Neural crest cell (in vitro differentiated cells): ENCODE results near the gene PUS7. TPM values are rescaled to one million over a fixed set of nuclear protein-coding genes. Genes with fewer than 3 reads are reported as not detected.
"Not testable (repeated sequence)": the region's sequence is repeated elsewhere in the genome, so short reads cannot be mapped to it uniquely, and the experiment has no call there.

Experiments
- DNase-seq: peaks from one replicate; pipeline ENCODE4 v3.0.0; 2021; ENCODE audit warnings: low read depth, mixed read lengths, low spot score
- H3K27ac Mint-ChIP-seq: one replicate; pipeline ENCODE4 v1.8.0; 2021; ENCODE audit warnings: mild to moderate bottlenecking, mixed read lengths; ENCODE audit not compliant: unreplicated experiment
- H3K27me3 Mint-ChIP-seq: 2 replicates; pipeline ENCODE4 v1.8.0; 2021; ENCODE audit warnings: low read depth, mild to moderate bottlenecking, mixed read lengths
- H3K36me3 Mint-ChIP-seq: 2 replicates; pipeline ENCODE4 v1.8.0; 2021; ENCODE audit warnings: low read depth, mild to moderate bottlenecking, mixed read lengths
- H3K4me1 Mint-ChIP-seq: 2 replicates; pipeline ENCODE4 v1.8.0; 2021; ENCODE audit warnings: mixed read lengths
- H3K4me3 Mint-ChIP-seq: one replicate; pipeline ENCODE4 v1.8.0; 2021; ENCODE audit warnings: mild to moderate bottlenecking, mixed read lengths
- H3K9me3 Mint-ChIP-seq: 2 replicates; pipeline ENCODE4 v1.8.0; 2021; ENCODE audit warnings: mixed read lengths
- total RNA-seq: library from RNA; stranded (reverse); gene quantifications from 2 replicates; pipeline ENCODE4 v1.2.1, GENCODE V29; 2021
- TF ChIP-seq, protein P1 (sequence below): fragments of 200-600 bp; sonication (generic); conservative IDR thresholded peaks from 2 replicates; pipeline ENCODE4 v1.5.0; 2021; ENCODE audit warnings: antibody characterized with exemption, mild to moderate bottlenecking

Gene PUS7
- total RNA-seq, 1 donor from 2014 or later = 38.0 TPM

DNA sequence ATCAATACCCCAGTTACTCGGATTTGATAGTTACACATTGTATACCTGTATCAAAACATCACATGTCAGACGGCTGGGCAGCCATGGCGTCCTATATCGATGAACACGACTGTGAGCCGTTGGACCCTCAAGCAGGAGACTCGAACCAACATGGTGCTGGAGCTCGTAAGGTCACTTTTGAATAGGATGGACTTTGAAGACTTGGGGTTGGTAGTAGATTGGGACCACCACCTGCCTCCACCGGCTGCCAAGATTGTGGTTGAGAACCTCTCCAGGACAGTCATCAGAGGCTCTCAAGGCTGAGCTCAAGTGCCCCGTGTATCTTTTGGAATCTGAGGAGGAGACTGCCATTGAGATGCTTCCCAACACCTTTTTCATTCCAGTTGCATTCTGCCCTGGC lies 8.1 kb upstream of the PUS7 start:
- Mint-ChIP-seq H3K9me3 (peaks cover 2% of the 10 kb centered on the region), H3K36me3 (no peaks in the 10 kb centered on the region), H3K27me3 (peaks cover 3% of the 10 kb centered on the region), H3K4me3 (peak overlapping the region; percentile 54), H3K4me1 (peaks cover 19% of the 10 kb centered on the region), H3K27ac (no peak overlapping the region)
- TF ChIP-seq, protein P1, sequence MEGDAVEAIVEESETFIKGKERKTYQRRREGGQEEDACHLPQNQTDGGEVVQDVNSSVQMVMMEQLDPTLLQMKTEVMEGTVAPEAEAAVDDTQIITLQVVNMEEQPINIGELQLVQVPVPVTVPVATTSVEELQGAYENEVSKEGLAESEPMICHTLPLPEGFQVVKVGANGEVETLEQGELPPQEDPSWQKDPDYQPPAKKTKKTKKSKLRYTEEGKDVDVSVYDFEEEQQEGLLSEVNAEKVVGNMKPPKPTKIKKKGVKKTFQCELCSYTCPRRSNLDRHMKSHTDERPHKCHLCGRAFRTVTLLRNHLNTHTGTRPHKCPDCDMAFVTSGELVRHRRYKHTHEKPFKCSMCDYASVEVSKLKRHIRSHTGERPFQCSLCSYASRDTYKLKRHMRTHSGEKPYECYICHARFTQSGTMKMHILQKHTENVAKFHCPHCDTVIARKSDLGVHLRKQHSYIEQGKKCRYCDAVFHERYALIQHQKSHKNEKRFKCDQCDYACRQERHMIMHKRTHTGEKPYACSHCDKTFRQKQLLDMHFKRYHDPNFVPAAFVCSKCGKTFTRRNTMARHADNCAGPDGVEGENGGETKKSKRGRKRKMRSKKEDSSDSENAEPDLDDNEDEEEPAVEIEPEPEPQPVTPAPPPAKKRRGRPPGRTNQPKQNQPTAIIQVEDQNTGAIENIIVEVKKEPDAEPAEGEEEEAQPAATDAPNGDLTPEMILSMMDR = no peak
- no peak for DNase-seq

DNA sequence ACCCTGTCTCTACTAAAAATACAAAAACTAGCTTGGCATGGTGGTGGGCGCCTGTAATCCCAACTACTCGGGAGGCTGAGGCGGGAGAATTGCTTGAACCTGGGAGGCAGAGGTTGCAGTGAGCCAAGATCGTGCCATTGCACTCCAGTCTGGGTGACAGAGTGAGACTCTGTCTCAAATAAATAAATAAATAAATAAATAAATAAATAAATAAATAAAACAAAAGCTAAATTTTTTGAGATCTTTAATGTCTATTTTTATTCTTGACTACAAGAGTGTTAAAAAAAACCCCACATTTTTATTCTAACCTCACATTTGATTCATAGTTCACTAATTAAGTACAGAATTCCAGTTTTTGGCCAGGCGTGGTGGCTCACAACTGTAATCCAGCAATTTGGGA lies 5.7 kb upstream of the PUS7 start:
- H3K9me3 Mint-ChIP-seq, DNase-seq, H3K27ac Mint-ChIP-seq, H3K27me3 Mint-ChIP-seq, H3K36me3 Mint-ChIP-seq: not testable (repeated sequence)
- Mint-ChIP-seq H3K4me3 (peak overlapping the region; percentile 35), H3K4me1 (peaks cover 11% of the 10 kb centered on the region)

DNA sequence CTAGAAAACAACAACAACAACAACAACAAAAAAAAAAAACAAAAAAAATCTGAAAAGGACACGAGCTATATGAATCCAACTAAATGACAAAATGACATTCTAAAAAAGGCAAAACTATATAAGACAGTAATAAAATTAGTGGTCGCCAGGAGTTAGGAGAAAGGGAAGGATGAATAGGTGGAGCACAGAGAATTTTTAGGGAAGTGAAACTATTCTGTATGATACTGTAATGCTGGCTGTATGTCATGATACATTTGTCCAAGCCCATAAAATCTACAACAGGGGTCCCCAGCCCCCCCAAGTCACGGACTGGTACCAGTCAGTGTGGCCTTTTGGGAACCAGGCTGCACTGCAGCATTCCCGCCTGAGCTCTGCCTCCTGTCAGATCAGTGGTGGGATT lies 2.8 kb upstream of the PUS7 start:
- Mint-ChIP-seq H3K27ac (no peak overlapping the region), H3K27me3 (peaks cover 3% of the 10 kb centered on the region), H3K9me3 (peaks cover 2% of the 10 kb centered on the region), H3K36me3 (peaks cover under 1% of the 10 kb centered on the region), H3K4me1 (peaks cover 12% of the 10 kb centered on the region), H3K4me3 (peak overlapping the region; percentile 76)
- TF ChIP-seq, protein P1 = no peak
- DNase-seq = no peak

DNA sequence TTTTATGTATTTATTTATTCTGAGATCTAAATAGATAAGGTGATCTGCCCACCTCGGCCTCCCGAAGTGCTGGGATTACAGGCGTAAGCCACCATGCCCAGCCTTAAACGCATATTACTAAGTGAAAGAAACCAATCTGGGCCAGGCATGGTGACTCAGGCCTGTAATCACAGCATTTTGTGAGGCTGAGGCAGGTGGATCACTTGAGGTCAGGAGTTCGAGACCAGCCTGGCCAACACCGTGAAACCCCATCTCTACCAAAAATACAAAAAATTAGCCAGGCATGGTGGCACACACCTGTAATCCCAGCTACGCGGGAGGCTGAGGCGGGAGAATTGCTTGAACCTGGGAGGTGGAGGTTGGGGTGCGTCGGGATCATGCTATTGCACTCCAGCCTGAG lies 2.4 kb upstream of the PUS7 start:
- H3K27ac Mint-ChIP-seq, H3K9me3 Mint-ChIP-seq, H3K27me3 Mint-ChIP-seq, H3K36me3 Mint-ChIP-seq, DNase-seq: not testable (repeated sequence)
- peak overlapping the region; percentile 76 for H3K4me3 Mint-ChIP-seq
- H3K4me1 Mint-ChIP-seq = peaks cover 17% of the 10 kb centered on the region

DNA sequence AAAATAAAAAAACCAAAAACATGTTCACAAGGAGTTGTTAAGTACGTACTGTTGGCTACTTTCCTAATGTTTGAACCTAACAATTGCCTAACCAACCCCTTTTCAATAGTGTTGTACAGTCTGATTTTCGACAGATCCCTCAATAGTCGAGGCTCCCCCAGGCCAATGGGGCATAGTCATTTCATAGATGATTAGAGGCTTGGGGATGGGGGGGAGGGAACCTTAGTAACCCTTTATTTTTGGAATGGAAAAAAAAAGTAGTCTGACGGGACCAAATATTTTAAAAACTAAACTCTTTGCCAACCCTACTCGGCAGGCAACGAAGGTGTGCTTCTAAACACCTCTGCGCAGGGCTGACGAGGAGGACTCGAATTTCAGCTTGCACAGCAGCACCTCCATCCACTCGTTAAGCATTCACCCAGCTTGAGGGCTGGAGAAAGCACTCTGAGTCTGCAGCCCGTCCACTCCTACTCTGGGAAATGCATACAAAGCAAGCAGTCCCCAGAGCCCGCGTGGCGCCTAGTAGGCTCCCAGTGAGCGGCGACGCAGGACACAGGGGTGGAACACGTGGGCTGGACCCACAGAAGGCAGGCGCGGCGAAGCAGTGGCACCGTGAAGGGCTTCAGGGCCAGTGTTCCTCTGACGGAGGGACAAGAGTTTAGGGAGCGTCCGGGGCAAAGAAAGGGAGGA lies 899 bp downstream of the PUS7 start:
- peak overlapping the region; percentile 98 for H3K4me3 Mint-ChIP-seq
- peaks cover 2% of the 10 kb centered on the region for H3K9me3 Mint-ChIP-seq
- H3K4me1 Mint-ChIP-seq = peaks cover 22% of the 10 kb centered on the region
- peak; percentile 45 for DNase-seq
- H3K36me3 Mint-ChIP-seq = peaks cover 9% of the 10 kb centered on the region
- TF ChIP-seq, protein P1 = no peak
- H3K27ac Mint-ChIP-seq = peak overlapping the region; percentile 99
- H3K27me3 Mint-ChIP-seq = peaks cover 2% of the 10 kb centered on the region

DNA sequence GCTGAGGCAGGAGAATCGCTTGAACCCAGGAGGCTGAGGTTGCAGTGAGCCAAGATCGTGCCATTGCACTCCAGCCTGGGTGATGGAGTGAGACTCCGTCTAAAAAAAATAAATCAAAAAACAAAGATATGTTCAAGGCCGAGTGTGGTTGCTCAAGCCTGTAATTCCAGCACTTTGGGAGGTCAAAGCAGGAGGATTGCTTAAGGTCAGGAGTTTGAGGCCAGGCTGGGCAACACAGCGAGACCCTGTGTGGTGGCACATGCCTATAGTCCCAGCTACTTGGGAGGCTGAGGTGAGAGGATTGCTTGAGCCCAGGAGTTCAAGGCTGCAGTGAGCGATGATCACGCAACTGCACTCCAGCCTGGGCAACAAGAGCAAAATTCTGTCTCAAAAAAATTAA lies 1.5 kb downstream of the PUS7 start:
- Mint-ChIP-seq H3K4me3 (peak overlapping the region; percentile 98), H3K4me1 (peaks cover 22% of the 10 kb centered on the region)
- H3K27ac Mint-ChIP-seq, H3K36me3 Mint-ChIP-seq, H3K27me3 Mint-ChIP-seq, H3K9me3 Mint-ChIP-seq, DNase-seq: not testable (repeated sequence)

DNA sequence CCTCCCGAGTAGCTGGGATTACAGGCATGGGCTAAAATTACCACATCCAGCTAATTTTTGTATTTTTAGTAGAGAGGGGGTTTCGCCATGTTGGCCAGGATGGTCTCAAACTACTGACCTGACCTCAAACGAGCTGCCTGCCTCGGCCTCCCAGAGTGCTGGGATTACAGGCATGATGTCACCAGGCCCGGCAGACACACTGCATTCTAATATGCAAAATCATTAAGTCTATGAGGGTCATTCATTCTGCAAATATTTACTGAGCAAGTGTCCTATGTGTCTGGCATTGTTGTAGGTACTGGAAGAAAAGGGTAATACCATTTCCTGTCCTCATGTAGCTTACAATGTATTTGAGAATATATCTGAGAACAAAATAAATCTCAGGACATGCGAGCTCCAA lies 2.7 kb downstream of the PUS7 start:
- peaks cover 22% of the 10 kb centered on the region for H3K4me1 Mint-ChIP-seq
- H3K4me3 Mint-ChIP-seq = peak overlapping the region; percentile 82

DNA sequence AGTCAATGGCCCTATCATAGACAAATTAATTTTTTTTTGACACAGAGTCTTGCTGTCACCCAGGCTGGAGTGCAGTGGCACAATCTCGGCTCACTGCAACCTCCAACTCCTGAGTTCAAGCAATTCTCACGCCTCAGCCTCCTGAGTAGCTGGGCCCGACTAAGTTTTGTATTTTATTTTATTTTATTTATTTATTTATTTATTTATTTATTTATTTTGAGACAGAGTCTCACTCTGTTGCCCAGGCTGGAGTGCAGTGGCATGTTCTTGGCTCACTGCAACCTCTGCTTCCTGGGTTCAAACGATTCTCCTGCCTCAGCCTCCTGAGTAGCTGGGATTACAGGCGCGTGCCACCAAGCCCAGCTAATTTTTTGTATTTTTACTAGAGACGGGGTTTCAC lies 6.5 kb downstream of the PUS7 start:
- Mint-ChIP-seq H3K4me1 (peaks cover 11% of the 10 kb centered on the region), H3K36me3 (peaks cover 21% of the 10 kb centered on the region)
- H3K9me3 Mint-ChIP-seq, H3K27me3 Mint-ChIP-seq, H3K27ac Mint-ChIP-seq, DNase-seq, H3K4me3 Mint-ChIP-seq: not testable (repeated sequence)

More for the DNA sequence above, 2.7 kb downstream of the PUS7 start:
- Mint-ChIP-seq H3K9me3 (peaks cover 3% of the 10 kb centered on the region), H3K36me3 (peaks cover 13% of the 10 kb centered on the region), H3K27me3 (no peaks in the 10 kb centered on the region), H3K27ac (no peak overlapping the region)
- TF ChIP-seq, protein P1 = no peak
- DNase-seq = no peak
